ENCODE measurements around the gene POM121L2. TPM values are rescaled to one million over a fixed set of nuclear protein-coding genes. Genes with fewer than 3 reads are reported as not detected.

Gene POM121L2
- total and polyA plus RNA-seq, 8 donors: 0.02 to 0.03 TPM; not detected in 6

GRCh38 chr6:27321370-27321769 is 9.3 kb upstream of the POM121L2 start:
- TF ChIP-seq CTCF (IDR thresholded peaks at IDR 0.05): no peak
- intact Hi-C loops (cut with DNase I): no loop called here
- no peak for ATAC-seq
- no peaks in the 10 kb centered on the region for H3K9me3 ChIP-seq
- no peaks in the 10 kb centered on the region for H3K36me3 ChIP-seq
- FAIRE-seq: no peak
- DNase-seq: no peak
- no peaks in the 10 kb centered on the region for H3K4me1 ChIP-seq
- H3K27me3 ChIP-seq: peaks cover 0 to 37% (median 0%) of the 10 kb centered on the region in 4 donors
- H3K4me3 ChIP-seq: no peak overlapping the region
- H3K27ac ChIP-seq: no peak overlapping the region

- Histone ChIP-seq H3K4me1 (no peaks in the 10 kb centered on the region), H3K36me3 (no peaks in the 10 kb centered on the region), H3K27ac (no peak overlapping the region), H3K27me3 (peaks cover 0 to 39% (median 7%) of the 10 kb centered on the region in 4 donors), H3K4me3 (no peak overlapping the region), H3K9me3 (no peaks in the 10 kb centered on the region)
- intact Hi-C loops (cut with DNase I): no loop called here
- TF ChIP-seq CTCF (IDR thresholded peaks at IDR 0.05): no peak
- no peak for ATAC-seq
- WGBS, 2 donors: 47 to 52% methylated on average over 2 of the region's 2 CpGs
- FAIRE-seq: no peak
- no peak for DNase-seq
Measured at GRCh38 chr6:27318973-27319372, 6.9 kb upstream of the POM121L2 start.

GRCh38 chr6:27314046-27314445 is 2.0 kb upstream of the POM121L2 start:
- intact Hi-C loops (cut with DNase I): no loop called here
- DNase-seq (no peak), ATAC-seq (no peak), FAIRE-seq (no peak)
- no peak overlapping the region for H3K4me3 ChIP-seq
- no peaks in the 10 kb centered on the region for H3K9me3 ChIP-seq
- H3K27ac ChIP-seq: no peak overlapping the region
- H3K4me1 ChIP-seq: peaks cover 0 to 5% (median 0%) of the 10 kb centered on the region in 3 donors
- TF ChIP-seq CTCF (IDR thresholded peaks at IDR 0.05): no peak
- no peaks in the 10 kb centered on the region for H3K36me3 ChIP-seq
- peaks cover 3 to 42% (median 13%) of the 10 kb centered on the region in 4 donors for H3K27me3 ChIP-seq
- WGBS, 2 donors: 83 to 85% methylated on average over 2 of the region's 2 CpGs

- DNase-seq: no peak
- H3K27ac ChIP-seq: no peak overlapping the region
- intact Hi-C loops (cut with DNase I): no loop called here
- no peaks in the 10 kb centered on the region for H3K36me3 ChIP-seq
- peak overlapping the region; percentile 22 to 54 (median 36) for H3K4me3 ChIP-seq
- peaks cover 3 to 42% (median 13%) of the 10 kb centered on the region in 4 donors for H3K27me3 ChIP-seq
- no peaks in the 10 kb centered on the region for H3K9me3 ChIP-seq
- no peak for TF ChIP-seq CTCF (IDR thresholded peaks at IDR 0.05)
- ATAC-seq: no peak
- H3K4me1 ChIP-seq: peaks cover 0 to 5% (median 0%) of the 10 kb centered on the region in 3 donors
- FAIRE-seq: no peak
- WGBS, 2 donors: 7 to 10% methylated on average over 8 of the region's 8 CpGs
Measured at GRCh38 chr6:27312950-27313271, 838 bp upstream of the POM121L2 start.

- H3K27me3 ChIP-seq: peaks cover 3 to 45% (median 13%) of the 10 kb centered on the region in 4 donors
- no peaks in the 10 kb centered on the region for H3K9me3 ChIP-seq
- no peak for FAIRE-seq
- 21 to 23% methylated on average over 19 of the region's 19 CpGs for WGBS, 2 donors
- no peak for ATAC-seq
- no peak overlapping the region for H3K27ac ChIP-seq
- peak in 3 of 6 donors; percentile 16 to 67 (median 62) for DNase-seq
- H3K36me3 ChIP-seq: no peaks in the 10 kb centered on the region
- H3K4me3 ChIP-seq: peak overlapping the region in 2 of 4 donors; percentile 44 to 54
- intact Hi-C loops (cut with DNase I): no loop called here
- peaks cover 0 to 5% (median 0%) of the 10 kb centered on the region in 3 donors for H3K4me1 ChIP-seq
- TF ChIP-seq CTCF (IDR thresholded peaks at IDR 0.05): no peak
Measured at GRCh38 chr6:27311806-27312145, 297 bp downstream of the POM121L2 start.
